ENCODE results near the gene CPLX3.

DNA sequence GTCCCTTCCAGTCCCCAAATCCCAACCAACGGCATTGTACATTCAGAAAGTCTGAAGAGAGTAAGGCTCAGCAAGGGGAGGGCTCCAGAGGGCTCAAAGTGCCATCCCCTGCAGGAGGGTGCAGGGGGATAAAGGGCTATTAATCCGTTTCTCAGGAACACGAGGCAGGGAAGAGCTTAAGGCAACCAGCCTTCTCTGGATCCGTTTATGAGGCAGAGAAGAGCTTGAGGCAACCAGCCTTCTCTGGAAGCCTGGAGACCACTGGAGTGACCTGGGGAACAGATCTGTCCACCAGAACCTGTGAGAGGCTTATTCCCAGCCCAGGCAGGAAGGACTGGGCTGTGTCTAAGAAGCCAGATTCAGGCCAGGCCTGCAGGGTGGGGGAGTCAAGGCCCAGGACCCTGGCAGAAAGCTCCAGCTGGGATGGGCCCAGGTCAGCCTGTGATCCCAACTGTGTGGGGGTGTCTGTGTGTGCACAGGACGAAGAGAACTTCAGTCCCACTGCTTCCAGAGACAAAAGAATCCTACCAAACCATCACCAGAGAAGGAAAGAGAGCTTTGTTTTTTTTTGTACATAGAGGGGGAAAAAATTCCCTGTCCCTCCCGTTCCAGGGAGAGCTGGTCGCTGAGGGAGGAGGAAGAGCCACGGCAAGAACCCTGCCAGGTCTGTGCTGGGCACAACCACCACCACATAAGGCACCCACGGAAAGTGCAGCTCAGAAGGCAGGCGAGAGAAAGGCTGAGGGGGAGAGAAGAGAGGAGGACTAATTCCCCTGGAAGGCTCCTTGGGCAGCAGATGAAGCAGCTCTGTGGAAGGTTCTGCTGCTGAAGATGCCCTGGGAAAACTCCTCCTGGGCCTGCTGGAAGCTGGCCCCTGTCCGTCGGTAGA is 18.1 kb downstream of the CPLX3 start:
- TF ChIP-seq, protein P1, sequence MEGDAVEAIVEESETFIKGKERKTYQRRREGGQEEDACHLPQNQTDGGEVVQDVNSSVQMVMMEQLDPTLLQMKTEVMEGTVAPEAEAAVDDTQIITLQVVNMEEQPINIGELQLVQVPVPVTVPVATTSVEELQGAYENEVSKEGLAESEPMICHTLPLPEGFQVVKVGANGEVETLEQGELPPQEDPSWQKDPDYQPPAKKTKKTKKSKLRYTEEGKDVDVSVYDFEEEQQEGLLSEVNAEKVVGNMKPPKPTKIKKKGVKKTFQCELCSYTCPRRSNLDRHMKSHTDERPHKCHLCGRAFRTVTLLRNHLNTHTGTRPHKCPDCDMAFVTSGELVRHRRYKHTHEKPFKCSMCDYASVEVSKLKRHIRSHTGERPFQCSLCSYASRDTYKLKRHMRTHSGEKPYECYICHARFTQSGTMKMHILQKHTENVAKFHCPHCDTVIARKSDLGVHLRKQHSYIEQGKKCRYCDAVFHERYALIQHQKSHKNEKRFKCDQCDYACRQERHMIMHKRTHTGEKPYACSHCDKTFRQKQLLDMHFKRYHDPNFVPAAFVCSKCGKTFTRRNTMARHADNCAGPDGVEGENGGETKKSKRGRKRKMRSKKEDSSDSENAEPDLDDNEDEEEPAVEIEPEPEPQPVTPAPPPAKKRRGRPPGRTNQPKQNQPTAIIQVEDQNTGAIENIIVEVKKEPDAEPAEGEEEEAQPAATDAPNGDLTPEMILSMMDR (IDR thresholded peaks at IDR 0.05) = no peak
- TF ChIP-seq POLR2A (IDR thresholded peaks at IDR 0.05) = no peak
